ENCODE data around the gene DOCK3. TPM values are rescaled to one million over a fixed set of nuclear protein-coding genes. Genes with fewer than 3 reads are reported as not detected.
"Not testable (repeated sequence)": the region's sequence is repeated elsewhere in the genome, so short reads cannot be mapped to it uniquely, and the experiment has no call there.

DOCK3 gene
- total RNA-seq, 1 donor from 2014 or later, result 0.29 TPM

DNA sequence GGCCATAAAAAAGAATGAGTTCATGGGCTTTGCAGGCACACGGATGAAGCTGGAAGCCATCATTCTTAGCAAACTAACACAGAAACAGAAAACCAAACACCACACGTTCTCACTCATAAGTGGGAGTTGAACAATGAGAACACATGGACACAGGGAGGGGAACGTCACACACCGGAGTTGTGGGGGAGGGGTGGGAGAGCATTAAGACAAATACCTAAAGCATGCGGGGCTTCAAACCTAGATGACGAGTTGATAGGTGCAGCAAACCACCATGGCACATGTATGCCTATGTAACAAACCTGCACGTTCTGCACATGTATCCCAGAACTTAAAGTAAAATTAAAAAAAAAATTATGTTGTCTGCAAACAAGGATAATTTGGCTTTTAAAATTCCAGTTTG, 200.1 kb downstream of the DOCK3 start:
- DNase-seq (ENCODE audit: extremely low read depth, low read depth, low spot score), result not testable (repeated sequence)

DNA sequence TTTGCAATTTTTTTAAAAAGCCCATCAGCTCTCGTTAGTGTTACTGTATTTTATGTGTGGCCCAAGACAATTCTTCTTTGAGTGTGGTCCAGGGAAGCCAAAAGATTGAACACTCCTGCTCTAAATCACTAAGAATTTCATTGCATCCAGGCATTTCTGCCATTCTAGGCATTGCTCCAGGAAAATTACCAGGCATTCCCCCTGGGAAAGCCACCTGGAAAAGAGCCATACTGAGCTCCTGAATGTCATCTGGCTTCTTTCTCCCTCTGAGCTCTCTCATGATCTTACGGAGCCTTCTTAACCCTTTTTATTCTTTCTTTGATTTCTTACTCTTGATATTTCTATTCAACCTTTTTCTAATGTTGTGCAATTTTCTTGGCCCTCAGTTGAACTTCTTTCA, 202.2 kb downstream of the DOCK3 start:
- DNase-seq (ENCODE audit: extremely low read depth, low read depth, low spot score), result no peak

DNA sequence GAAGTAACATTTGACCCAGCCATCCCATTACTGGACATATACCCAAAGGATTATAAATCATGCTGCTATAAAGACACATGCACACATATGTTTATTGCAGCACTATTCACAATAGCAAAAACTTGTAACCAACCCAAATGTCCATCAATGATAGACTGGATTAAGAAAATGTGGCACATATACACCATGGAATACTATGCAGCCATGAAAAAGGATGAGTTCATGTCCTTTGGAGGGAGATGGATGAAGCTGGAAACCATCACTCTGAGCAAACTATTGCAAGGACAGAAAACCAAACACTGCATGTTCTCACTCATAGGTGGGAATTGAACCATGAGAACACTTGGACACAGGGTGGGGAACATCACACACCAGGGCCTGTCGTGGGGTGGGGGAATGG, 208.0 kb downstream of the DOCK3 start:
- DNase-seq (ENCODE audit: extremely low read depth, low read depth, low spot score), result not testable (repeated sequence)

- no peak for DNase-seq (ENCODE audit: extremely low read depth, low read depth, low spot score)
Observed at GRCh38 chr3:50883755-50884154, 209.0 kb downstream of the DOCK3 start.

- no peak for DNase-seq (ENCODE audit: extremely low read depth, low read depth, low spot score)
Observed at GRCh38 chr3:50885070-50885850, 210.5 kb downstream of the DOCK3 start.

- DNase-seq (ENCODE audit: extremely low read depth, low read depth, low spot score), result no peak
Observed at GRCh38 chr3:50890688-50891344, 216.1 kb downstream of the DOCK3 start.

GRCh38 chr3:50901097-50901496, 226.4 kb downstream of the DOCK3 start:
- DNase-seq (ENCODE audit: extremely low read depth, low read depth, low spot score), result not testable (repeated sequence)

GRCh38 chr3:50912746-50913145, 238.0 kb downstream of the DOCK3 start:
- no peak for DNase-seq (ENCODE audit: extremely low read depth, low read depth, low spot score)

- DNase-seq (ENCODE audit: extremely low read depth, low read depth, low spot score), result no peak
Observed at GRCh38 chr3:50913260-50913659, 238.5 kb downstream of the DOCK3 start.

DNA sequence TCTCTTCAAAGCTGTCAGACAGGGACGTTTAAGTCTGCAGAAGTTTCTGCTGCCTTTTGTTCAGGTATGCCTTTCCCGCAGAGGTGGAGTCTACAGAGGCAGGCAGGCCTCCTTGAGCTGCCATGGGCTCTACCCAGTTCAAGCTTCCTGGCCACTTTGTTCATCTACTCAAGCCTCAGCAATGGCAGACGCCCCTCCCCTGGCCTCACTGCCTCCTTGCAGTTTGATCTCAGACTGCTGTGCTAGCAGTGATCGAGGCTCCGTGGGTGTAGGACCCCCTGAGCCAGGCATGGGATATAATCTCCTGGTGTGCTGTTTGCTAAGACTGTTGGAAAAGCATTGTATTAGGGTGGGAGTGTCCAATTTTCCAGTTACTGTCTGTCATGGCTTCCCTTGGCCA, 247.3 kb downstream of the DOCK3 start:
- DNase-seq (ENCODE audit: extremely low read depth, low read depth, low spot score), result not testable (repeated sequence)

DNA sequence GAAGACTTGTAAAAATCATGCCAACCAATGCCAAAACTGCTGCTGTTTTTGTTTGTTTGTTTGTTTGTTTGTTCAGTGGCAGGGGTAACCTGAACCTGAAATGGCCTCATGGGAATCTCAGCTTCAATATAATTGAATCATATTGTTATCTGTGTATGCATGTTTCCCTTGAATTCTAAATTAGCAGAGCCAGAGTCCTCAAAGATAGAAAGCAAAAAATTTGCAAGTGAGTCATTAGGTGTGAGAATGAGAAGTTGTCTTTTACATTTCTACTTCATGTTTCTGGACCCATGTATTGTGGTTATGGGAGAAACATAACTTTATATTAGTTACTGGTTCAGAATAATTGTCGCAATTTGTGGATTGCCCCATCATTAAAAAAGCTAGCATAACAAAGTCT, 249.2 kb downstream of the DOCK3 start:
- DNase-seq (ENCODE audit: extremely low read depth, low read depth, low spot score), result no peak

DNA sequence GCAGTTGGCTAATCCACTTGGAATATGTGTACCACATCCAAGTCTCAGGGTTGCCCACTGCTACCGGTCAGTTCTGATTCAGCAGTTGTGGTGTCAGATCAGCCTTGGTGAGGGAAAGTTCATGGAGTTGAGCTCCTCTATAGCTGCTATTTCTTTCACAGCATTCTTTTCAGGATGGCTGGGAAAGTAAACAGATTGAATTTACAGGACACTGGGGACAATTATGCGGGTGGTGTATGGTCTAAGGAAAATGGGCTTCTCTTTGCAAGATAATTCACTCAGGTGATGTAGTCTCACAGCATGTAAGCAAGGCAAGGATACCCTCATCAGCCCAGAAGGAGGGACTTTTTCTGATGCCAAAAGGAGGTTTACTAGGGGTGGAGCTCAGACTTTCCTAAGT, 249.9 kb downstream of the DOCK3 start:
- no peak for DNase-seq (ENCODE audit: extremely low read depth, low read depth, low spot score)

DNA sequence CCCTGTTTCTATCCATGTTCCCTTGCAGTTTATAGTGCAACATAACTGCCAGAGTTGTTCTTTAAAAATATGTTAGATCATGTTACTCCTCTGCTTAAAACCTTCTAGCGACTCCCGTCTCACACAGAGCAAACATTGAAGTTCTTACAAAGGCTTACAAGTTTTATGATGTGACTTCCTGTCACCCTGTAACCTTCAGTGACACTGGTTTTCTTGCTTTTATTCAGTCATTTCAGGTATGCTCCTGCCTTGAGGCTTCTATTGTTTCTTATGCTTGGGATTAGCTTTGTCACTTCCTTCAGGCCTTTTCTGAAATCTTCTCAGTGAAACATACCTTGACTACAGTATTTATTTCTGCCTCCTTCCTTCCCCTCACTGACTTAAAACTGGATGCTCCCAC, 252.1 kb downstream of the DOCK3 start:
- DNase-seq (ENCODE audit: extremely low read depth, low read depth, low spot score), result no peak

DNA sequence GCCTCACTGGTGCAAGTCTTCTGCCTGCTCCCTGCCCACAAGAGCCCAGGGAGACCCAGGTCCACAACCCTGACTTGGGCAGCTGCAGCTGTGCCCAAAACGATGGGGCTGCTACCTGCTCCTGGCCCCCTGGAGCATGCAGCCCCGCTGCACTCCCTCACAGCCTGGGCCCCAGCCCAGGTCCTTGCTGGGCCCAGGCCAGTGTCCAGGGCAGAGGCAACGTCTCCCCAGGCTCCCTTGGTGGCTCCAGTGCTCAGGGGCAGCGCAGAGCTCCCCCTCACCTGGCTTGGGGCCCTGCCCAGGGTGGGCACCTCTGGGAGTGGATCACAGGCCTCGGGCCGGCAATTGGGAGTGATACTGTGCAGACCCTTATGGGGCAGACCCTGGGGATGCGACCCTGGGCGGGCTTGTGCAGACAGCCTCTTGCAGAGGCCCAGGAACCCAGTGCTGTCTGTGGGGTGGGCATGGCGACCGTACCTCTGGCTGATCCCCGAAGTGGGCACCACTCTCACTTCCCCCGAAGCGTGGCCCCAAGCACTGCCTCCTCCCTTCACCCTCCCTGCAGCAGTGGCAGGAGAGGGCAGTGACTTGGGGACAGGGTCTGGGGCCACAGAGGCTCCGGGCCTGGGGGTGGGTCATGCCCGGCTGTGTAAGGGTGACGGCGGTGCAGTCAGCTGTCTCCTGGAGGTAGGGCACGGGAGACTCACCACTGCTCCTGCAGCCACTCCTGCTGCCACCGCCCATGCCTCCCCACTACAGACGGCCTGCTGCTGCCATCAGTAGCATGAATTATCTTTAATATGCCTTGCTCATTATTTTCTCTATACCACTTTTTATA, 255.9 kb downstream of the DOCK3 start:
- DNase-seq (ENCODE audit: extremely low read depth, low read depth, low spot score), result no peak

- DNase-seq (ENCODE audit: extremely low read depth, low read depth, low spot score), result not testable (repeated sequence)
Observed at GRCh38 chr3:50932918-50933317, 258.2 kb downstream of the DOCK3 start.

- DNase-seq (ENCODE audit: extremely low read depth, low read depth, low spot score), result no peak
Observed at GRCh38 chr3:50936389-50936788, 261.7 kb downstream of the DOCK3 start.

DNA sequence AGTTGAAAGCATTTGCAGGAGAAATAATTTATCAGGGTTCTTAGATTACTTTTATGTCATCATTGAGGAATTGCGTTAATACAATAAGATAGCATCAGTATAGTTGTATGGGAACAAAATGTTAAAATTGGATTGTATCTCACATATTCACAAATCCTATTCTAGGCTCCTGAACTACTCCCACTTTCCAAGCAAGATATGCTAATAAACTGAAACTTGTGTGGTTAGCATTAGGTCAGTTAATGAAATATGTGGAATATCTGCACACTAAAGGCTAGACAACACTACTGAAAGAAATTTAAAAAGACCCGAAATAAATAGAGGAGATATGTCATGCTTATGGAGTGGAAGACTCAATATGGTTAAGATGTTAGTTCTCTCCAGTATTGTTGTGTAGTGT, 272.7 kb downstream of the DOCK3 start:
- DNase-seq (ENCODE audit: extremely low read depth, low read depth, low spot score), result no peak

DNA sequence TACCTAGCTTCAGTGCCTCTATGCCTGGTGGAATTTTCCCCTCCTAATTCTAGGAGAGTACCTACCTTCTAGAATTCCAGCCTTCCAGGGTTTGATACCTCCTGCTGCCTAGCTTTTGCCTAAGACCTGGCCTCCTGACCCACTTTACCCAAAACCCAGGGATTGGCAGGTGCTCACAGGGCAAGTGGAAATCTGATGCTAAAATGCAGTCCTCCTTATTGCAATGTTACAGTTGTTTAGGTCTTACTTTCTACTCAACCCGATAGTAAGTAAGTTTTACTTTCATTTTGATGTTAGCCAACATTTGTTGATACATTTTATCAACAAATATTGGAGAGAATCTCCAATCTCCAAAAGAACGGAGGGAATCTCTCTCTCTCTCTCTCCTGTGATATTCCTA, 275.9 kb downstream of the DOCK3 start:
- DNase-seq (ENCODE audit: extremely low read depth, low read depth, low spot score), result no peak

GRCh38 chr3:50953825-50954414, 279.2 kb downstream of the DOCK3 start:
- no peak for DNase-seq (ENCODE audit: extremely low read depth, low read depth, low spot score)

DNA sequence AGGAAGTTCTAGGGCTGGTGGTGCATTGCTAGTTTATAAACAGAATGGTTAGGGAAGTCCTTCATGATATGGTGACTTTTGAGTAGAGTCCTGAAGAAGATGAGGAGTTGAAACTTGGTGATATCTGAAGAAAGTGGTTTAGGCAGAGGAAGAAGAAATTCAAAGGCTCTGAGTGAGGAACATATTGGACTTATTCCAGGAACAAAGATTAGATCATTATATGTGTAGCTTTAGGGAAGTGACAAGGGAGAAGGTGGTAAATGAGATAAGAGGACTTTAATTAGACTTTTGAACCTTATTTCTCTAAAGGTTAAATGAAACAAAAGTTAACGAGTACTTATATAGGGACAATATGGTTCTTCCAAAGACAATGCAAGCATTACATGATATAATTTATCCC, 286.7 kb downstream of the DOCK3 start:
- no peak for DNase-seq (ENCODE audit: extremely low read depth, low read depth, low spot score)

- DNase-seq (ENCODE audit: extremely low read depth, low read depth, low spot score), result peak; percentile 10
Observed at GRCh38 chr3:50971487-50971924, 296.8 kb downstream of the DOCK3 start.

Measured in glomerular endothelial cell (primary cell).